ENCODE results near the gene STK40. TPM values are rescaled to one million over a fixed set of nuclear protein-coding genes. Genes with fewer than 3 reads are reported as not detected.

Gene STK40
- polyA plus RNA-seq, 3 donors: 40.2 to 65.9 (median 55.8) TPM

DNA sequence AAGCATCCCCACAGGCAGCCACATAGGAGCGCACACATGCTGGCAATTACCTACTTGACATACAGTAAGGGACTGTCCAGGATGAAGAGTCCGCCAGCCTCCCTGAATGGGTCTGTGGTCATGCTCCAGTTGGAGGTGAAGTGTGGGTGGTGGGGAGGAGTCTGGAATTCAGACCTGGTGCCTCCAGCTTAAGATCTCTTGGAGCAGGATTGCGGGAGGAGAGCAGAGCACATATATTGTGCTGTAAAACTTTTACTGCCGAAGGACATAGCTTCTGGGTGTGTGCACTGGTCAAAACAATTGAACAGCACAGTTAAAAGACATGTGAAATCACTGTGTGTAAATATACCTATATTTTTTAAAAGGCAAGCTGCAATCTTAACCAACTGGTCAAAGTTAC, 17.9 kb downstream of the STK40 start:
- no peak overlapping the region for H3K4me3 ChIP-seq (replicated peaks in 1 of 3; ENCODE audit: low read depth in 2 of 3, low read length in 3 of 3)
- H2AFZ ChIP-seq (ENCODE audit: insufficient read depth, low read depth, low read length, poor library complexity, severe bottlenecking): no peak overlapping the region
- Mint-ChIP-seq H3K27me3 (ENCODE audit: low read depth in 3 of 3) (no peaks in the 10 kb centered on the region), H3K27ac (peak overlapping the region in 6 of 7 donors; percentile 73 to 96 (median 91)), H3K36me3 (peaks cover 31 to 38% of the 10 kb centered on the region in 2 donors), H3K9me3 (peaks cover 0 to 1% (median 0%) of the 10 kb centered on the region in 7 donors), H3K4me3 (no peak overlapping the region), H3K4me1 (peaks cover 62% of the 10 kb centered on the region)
- intact Hi-C loops (cut with micrococcal nuclease): loop anchor here in 1 of 2 donors (2.0 kb wide), 1 partner anchor 17 kb away; no protein-coding TSS in a partner anchor
- no peak overlapping the region for H3K9ac ChIP-seq (ENCODE audit: insufficient read depth, low read length, poor library complexity, severe bottlenecking)
- no peaks in the 10 kb centered on the region for H3K9me3 ChIP-seq (replicated peaks in 1 of 2; ENCODE audit: control insufficient read depth in 1 of 2, insufficient read depth in 1 of 2, low read length in 2 of 2)
- H3K4me1 ChIP-seq (ENCODE audit: control insufficient read depth in 1 of 2, insufficient read depth in 2 of 2, low read length in 2 of 2): peaks cover 64 to 68% of the 10 kb centered on the region in 2 donors
- H3K36me3 ChIP-seq (replicated peaks in 1 of 2; ENCODE audit: control insufficient read depth in 1 of 2, insufficient read depth in 2 of 2, low read length in 2 of 2): peaks cover 0 to 27% of the 10 kb centered on the region in 2 donors
- no peaks in the 10 kb centered on the region for H3K27me3 ChIP-seq (ENCODE audit: control insufficient read depth in 2 of 2, insufficient read depth in 2 of 2, low read length in 2 of 2)
- DNase-seq: no peak
- TF ChIP-seq, protein P1, sequence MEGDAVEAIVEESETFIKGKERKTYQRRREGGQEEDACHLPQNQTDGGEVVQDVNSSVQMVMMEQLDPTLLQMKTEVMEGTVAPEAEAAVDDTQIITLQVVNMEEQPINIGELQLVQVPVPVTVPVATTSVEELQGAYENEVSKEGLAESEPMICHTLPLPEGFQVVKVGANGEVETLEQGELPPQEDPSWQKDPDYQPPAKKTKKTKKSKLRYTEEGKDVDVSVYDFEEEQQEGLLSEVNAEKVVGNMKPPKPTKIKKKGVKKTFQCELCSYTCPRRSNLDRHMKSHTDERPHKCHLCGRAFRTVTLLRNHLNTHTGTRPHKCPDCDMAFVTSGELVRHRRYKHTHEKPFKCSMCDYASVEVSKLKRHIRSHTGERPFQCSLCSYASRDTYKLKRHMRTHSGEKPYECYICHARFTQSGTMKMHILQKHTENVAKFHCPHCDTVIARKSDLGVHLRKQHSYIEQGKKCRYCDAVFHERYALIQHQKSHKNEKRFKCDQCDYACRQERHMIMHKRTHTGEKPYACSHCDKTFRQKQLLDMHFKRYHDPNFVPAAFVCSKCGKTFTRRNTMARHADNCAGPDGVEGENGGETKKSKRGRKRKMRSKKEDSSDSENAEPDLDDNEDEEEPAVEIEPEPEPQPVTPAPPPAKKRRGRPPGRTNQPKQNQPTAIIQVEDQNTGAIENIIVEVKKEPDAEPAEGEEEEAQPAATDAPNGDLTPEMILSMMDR (IDR thresholded peaks at IDR 0.05): no peak
- H3K27ac ChIP-seq (ENCODE audit: low read depth in 1 of 2, low read length in 2 of 2): peak overlapping the region in 1 of 2 donors; percentile 86
- peaks cover 64% of the 10 kb centered on the region for H3K79me2 ChIP-seq (ENCODE audit: insufficient read depth, low read length)
- peaks cover 37% of the 10 kb centered on the region for H4K20me1 ChIP-seq (ENCODE audit: insufficient read depth, low read length)
- WGBS (ENCODE audit: insufficient coverage): 100% methylated on average over 2 of the region's 4 CpGs
- H3K4me2 ChIP-seq (replicated peaks; ENCODE audit: extremely low read depth, low read length, poor library complexity, severe bottlenecking): no peak overlapping the region

DNA sequence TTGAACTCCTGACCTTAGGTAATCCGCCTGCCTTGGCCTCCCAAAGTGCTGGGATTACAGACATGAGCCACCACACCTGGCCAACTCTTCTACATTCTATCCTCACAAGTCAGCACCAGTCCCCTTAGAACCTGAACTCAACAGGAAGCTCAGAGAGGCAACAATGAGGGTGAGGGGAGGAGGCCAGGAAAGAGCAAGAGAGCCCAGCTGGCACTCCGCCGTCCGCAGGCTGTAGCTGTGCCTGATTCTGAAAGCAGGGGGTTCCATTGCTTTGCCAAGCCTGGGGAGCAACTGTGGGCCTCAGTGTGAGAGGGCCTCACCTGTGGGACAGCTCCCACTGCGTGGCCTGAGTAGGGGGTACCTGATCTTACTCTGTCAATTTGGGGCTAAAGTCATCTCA, 18.7 kb downstream of the STK40 start:
- no peak for DNase-seq
- Mint-ChIP-seq H3K36me3 (peaks cover 34 to 41% of the 10 kb centered on the region in 2 donors), H3K27me3 (ENCODE audit: low read depth in 3 of 3) (no peaks in the 10 kb centered on the region), H3K9me3 (peaks cover 0 to 1% (median 0%) of the 10 kb centered on the region in 7 donors), H3K4me3 (no peak overlapping the region), H3K4me1 (peaks cover 54% of the 10 kb centered on the region), H3K27ac (peak overlapping the region; percentile 91 to 96 (median 93))
- TF ChIP-seq, protein P1 (IDR thresholded peaks at IDR 0.05): no peak
- peaks cover 6 to 31% of the 10 kb centered on the region in 2 donors for H3K36me3 ChIP-seq (replicated peaks in 1 of 2; ENCODE audit: control insufficient read depth in 1 of 2, insufficient read depth in 2 of 2, low read length in 2 of 2)
- H3K27ac ChIP-seq (ENCODE audit: low read depth in 1 of 2, low read length in 2 of 2): peak overlapping the region; percentile 62 to 86
- peaks cover 44% of the 10 kb centered on the region for H4K20me1 ChIP-seq (ENCODE audit: insufficient read depth, low read length)
- H3K4me2 ChIP-seq (replicated peaks; ENCODE audit: extremely low read depth, low read length, poor library complexity, severe bottlenecking): no peak overlapping the region
- no peaks in the 10 kb centered on the region for H3K27me3 ChIP-seq (ENCODE audit: control insufficient read depth in 2 of 2, insufficient read depth in 2 of 2, low read length in 2 of 2)
- peaks cover 57 to 61% of the 10 kb centered on the region in 2 donors for H3K4me1 ChIP-seq (ENCODE audit: control insufficient read depth in 1 of 2, insufficient read depth in 2 of 2, low read length in 2 of 2)
- no peak overlapping the region for H3K4me3 ChIP-seq (replicated peaks in 1 of 3; ENCODE audit: low read depth in 2 of 3, low read length in 3 of 3)
- intact Hi-C loops (cut with micrococcal nuclease): no loop called here
- H3K9ac ChIP-seq (ENCODE audit: insufficient read depth, low read length, poor library complexity, severe bottlenecking): no peak overlapping the region
- no peak overlapping the region for H2AFZ ChIP-seq (ENCODE audit: insufficient read depth, low read depth, low read length, poor library complexity, severe bottlenecking)
- no peaks in the 10 kb centered on the region for H3K9me3 ChIP-seq (replicated peaks in 1 of 2; ENCODE audit: control insufficient read depth in 1 of 2, insufficient read depth in 1 of 2, low read length in 2 of 2)
- H3K79me2 ChIP-seq (ENCODE audit: insufficient read depth, low read length): peaks cover 61% of the 10 kb centered on the region
- WGBS (ENCODE audit: insufficient coverage): 59% methylated on average over 3 of the region's 5 CpGs

Data from CD14-positive monocyte (primary cell).